22Rv1 (cell line): ENCODE data around the gene CTSF.

Experiments used
- ZFX ChIP-seq: fragments of 450-650 bp; IDR thresholded peaks from 2 replicates; pipeline ENCODE4 v1.6.1; 2017; ENCODE audit warnings: antibody characterized with exemption, borderline replicate concordance
- TF ChIP-seq, protein P1 (sequence below): fragments of 450-650 bp; IDR thresholded peaks from 2 replicates; pipeline ENCODE4 v1.5.1; 2017; ENCODE audit warnings: mild to moderate bottlenecking

- TF ChIP-seq, protein P1, sequence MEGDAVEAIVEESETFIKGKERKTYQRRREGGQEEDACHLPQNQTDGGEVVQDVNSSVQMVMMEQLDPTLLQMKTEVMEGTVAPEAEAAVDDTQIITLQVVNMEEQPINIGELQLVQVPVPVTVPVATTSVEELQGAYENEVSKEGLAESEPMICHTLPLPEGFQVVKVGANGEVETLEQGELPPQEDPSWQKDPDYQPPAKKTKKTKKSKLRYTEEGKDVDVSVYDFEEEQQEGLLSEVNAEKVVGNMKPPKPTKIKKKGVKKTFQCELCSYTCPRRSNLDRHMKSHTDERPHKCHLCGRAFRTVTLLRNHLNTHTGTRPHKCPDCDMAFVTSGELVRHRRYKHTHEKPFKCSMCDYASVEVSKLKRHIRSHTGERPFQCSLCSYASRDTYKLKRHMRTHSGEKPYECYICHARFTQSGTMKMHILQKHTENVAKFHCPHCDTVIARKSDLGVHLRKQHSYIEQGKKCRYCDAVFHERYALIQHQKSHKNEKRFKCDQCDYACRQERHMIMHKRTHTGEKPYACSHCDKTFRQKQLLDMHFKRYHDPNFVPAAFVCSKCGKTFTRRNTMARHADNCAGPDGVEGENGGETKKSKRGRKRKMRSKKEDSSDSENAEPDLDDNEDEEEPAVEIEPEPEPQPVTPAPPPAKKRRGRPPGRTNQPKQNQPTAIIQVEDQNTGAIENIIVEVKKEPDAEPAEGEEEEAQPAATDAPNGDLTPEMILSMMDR: no peak
- no peak for TF ChIP-seq ZFX
These were observed 27.0 kb upstream of the CTSF start for GRCh38 chr11:66595245-66595904.
